BE2C (cell line): Measurements from ENCODE around the gene LMAN2L.

Experiments
- DNase-seq: peaks from one replicate; pipeline ENCODE4 v3.0.0-alpha.2; 2020
- H3K27me3 ChIP-seq: fragments of 250-450 bp; sonication (Bioruptor Pico); 2 replicates; pipeline ENCODE4 v1.5.1; 2020; ENCODE audit warnings: mild to moderate bottlenecking
- H3K36me3 ChIP-seq: fragments of 250-450 bp; sonication (Bioruptor Pico); 2 replicates; pipeline ENCODE4 v1.5.1; 2020; ENCODE audit warnings: mild to moderate bottlenecking
- H3K4me1 ChIP-seq: fragments of 250-450 bp; sonication (Bioruptor Pico); 2 replicates; pipeline ENCODE4 v1.5.1; 2020
- H3K4me3 ChIP-seq: 2 replicates; pipeline ENCODE4 v1.5.1; 2011; ENCODE audit warnings: low read depth, low read length
- H3K9me3 ChIP-seq: fragments of 250-450 bp; sonication (Bioruptor Pico); 2 replicates; pipeline ENCODE4 v1.5.1; 2020
- TF ChIP-seq, protein P1 (sequence below): IDR thresholded peaks from 2 replicates; pipeline ENCODE4 v1.5.1; 2012; ENCODE audit warnings: mild to moderate bottlenecking, low read depth, low read length

Gene LMAN2L

GRCh38 chr2:96775160-96775559 lies 35.3 kb upstream of the LMAN2L start:
- no peaks in the 10 kb centered on the region for H3K4me1 ChIP-seq
- TF ChIP-seq, protein P1, sequence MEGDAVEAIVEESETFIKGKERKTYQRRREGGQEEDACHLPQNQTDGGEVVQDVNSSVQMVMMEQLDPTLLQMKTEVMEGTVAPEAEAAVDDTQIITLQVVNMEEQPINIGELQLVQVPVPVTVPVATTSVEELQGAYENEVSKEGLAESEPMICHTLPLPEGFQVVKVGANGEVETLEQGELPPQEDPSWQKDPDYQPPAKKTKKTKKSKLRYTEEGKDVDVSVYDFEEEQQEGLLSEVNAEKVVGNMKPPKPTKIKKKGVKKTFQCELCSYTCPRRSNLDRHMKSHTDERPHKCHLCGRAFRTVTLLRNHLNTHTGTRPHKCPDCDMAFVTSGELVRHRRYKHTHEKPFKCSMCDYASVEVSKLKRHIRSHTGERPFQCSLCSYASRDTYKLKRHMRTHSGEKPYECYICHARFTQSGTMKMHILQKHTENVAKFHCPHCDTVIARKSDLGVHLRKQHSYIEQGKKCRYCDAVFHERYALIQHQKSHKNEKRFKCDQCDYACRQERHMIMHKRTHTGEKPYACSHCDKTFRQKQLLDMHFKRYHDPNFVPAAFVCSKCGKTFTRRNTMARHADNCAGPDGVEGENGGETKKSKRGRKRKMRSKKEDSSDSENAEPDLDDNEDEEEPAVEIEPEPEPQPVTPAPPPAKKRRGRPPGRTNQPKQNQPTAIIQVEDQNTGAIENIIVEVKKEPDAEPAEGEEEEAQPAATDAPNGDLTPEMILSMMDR, result no peak
- H3K9me3 ChIP-seq, result no peaks in the 10 kb centered on the region
- no peaks in the 10 kb centered on the region for H3K27me3 ChIP-seq
- no peaks in the 10 kb centered on the region for H3K36me3 ChIP-seq
- DNase-seq, result no peak
- no peak overlapping the region for H3K4me3 ChIP-seq

DNA sequence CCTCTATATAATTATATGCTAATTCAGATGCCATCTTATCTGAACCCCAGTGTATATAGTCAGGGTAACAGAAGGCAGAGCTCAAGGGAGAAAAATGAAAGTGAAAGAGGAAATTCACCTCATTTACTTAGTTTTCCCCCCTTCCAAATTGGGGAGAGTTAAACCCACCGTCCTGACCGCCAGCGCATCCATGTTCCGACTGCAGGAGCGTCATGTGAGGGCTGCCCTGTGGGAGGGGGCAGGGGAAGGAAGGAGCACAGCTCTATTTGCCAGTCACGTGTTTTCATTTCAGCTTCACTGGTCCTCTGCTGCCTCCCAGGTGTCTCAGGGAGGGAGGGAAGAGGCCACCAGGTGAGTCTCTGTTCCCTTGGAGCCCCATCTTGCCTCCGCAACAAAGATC lies 34.1 kb upstream of the LMAN2L start:
- no peak for DNase-seq
- H3K27me3 ChIP-seq, result no peaks in the 10 kb centered on the region

DNA sequence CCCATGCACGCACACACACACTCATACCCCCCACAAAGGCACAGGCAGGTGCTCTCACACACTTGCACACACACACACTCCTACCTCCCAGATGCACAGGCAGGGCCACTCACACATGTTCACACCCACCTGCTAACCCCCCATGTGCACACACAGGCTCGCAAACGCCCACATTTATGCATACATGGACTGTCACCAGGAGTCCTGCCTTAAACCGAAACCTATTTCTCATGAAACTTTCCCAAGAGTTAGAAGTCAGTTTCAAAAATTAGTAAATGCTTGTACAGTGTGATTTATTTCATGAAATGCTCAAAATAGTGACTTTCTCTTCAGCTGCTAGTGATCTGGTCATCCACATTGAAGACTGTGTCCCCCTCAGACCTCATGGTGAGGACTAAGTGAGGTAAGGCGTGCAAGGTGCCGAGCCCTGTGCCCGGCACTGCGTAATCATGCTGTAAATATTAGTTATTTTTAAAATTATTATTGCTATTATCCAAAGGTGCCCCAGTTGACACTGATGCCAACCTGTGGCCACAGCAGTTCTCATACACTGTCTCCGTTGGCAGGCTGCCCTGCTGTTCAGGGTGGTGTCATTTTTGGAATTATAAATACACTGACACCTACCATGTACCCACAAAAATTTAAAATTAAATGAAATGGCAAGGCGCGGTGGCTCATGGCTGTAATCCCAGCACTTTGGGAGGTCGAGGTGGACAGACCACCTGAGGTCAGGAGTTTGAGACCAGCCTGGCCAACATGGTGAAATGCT lies 33.2 kb upstream of the LMAN2L start:
- Histone ChIP-seq H3K27me3 (no peaks in the 10 kb centered on the region), H3K4me3 (no peak overlapping the region), H3K9me3 (no peaks in the 10 kb centered on the region), H3K36me3 (no peaks in the 10 kb centered on the region), H3K4me1 (no peaks in the 10 kb centered on the region)
- TF ChIP-seq, protein P1, result no peak
- DNase-seq, result no peak

More for the DNA sequence above, 34.1 kb upstream of the LMAN2L start:
- TF ChIP-seq, protein P1, result no peak
- no peaks in the 10 kb centered on the region for H3K36me3 ChIP-seq
- H3K4me1 ChIP-seq, result no peaks in the 10 kb centered on the region
- no peaks in the 10 kb centered on the region for H3K9me3 ChIP-seq
- no peak overlapping the region for H3K4me3 ChIP-seq

DNA sequence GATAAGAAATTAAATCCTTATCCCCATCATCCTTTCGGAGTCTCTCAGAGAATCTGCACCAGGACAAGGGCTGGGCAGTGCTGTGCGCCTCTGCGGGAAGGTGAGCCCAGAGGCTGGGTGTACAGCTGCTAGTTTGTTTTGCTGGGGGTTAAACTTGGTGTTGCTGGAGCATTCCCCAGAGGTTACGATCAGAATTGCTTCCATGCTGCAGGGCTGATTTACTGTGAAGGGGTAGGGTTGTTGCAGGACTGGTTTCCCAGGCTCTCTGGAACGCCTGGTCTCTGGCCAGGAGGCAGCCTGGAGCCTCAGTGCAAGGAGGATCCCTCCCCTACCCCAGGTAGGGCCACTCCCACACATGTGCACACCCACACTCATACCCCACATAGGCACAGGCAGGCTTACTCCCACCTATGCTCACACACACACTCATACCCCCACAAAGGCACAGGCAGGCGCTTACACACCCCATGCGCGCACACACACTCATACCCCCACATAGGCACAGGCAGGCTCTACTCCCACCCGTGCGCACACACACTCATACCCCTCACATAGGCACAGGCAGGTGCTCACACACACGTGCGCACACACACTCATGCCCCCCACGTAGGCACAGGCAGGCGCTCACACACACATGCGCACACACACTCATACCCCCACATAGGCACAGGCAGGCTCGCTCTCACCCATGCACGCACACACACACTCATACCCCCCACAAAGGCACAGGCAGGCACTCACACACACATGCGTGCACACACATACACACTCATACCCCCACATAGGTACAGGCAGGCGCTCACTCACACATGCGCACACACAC lies 32.1 kb upstream of the LMAN2L start:
- Histone ChIP-seq H3K4me3 (no peak overlapping the region), H3K36me3 (no peaks in the 10 kb centered on the region), H3K4me1 (no peaks in the 10 kb centered on the region), H3K9me3 (no peaks in the 10 kb centered on the region), H3K27me3 (no peaks in the 10 kb centered on the region)
- DNase-seq, result peak; percentile 18
- TF ChIP-seq, protein P1, result no peak

- TF ChIP-seq, protein P1, result no peak
- Histone ChIP-seq H3K4me3 (no peak overlapping the region), H3K27me3 (no peaks in the 10 kb centered on the region), H3K9me3 (no peaks in the 10 kb centered on the region), H3K36me3 (no peaks in the 10 kb centered on the region), H3K4me1 (no peaks in the 10 kb centered on the region)
- DNase-seq, result no peak
Measured at GRCh38 chr2:96770442-96771202, 30.8 kb upstream of the LMAN2L start.
